GM21619 (cell line): Measurements from ENCODE around the gene ANP32B.
A peak's percentile ranks its signal among the peaks of the same experiment; 100 is the strongest.
"Not testable (repeated sequence)": the region's sequence is repeated elsewhere in the genome, so short reads cannot be mapped to it uniquely, and the experiment has no call there.

Experiments
- ATAC-seq: cut with Tn5 transposase; IDR thresholded peaks from one replicate; pipeline ENCODE4 v1.9.1; 2021; ENCODE audit not compliant: unreplicated experiment

Gene ANP32B

GRCh38 chr9:97962575-97962974 lies 20.6 kb upstream of the ANP32B start:
- ATAC-seq = no peak

GRCh38 chr9:97963232-97963631 lies 19.9 kb upstream of the ANP32B start:
- no peak for ATAC-seq

DNA sequence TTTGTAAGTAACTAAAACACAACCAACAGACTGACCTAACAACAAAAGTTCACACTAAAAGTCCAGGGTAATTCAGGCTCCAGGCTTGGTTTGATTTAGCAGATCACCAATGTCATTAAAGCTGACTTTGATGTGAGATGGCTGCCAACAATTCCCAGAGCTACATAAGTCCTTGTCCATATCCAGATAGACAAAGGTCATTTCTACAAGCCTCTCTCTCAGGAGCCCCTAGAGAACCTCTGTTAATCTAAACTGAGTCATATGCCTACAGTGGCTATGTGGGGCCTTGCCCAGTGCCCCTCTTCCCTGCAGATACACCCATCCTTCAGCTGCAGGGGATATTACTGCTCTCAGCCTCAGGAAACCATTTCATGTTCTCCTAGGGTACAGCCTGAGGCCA lies 18.2 kb upstream of the ANP32B start:
- ATAC-seq = no peak

DNA sequence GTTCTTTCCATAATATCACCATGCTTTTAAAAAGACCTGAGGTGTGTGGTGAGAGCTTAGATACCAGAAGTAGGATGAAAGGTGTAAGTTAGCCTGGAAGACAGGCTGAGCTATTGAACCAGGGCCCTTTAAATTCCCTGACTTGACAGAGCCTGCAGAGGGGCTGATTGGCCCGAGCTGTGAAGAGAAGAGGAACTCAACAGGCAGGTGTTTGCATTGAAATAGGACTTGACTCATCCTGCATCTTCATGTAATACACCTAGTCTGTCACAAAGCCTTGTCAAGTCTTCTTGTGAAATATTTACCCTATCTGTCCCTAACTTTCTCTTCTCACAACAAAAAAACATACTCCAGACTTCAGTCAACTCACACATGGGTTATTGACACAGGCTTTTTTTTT lies 16.6 kb upstream of the ANP32B start:
- ATAC-seq = no peak

DNA sequence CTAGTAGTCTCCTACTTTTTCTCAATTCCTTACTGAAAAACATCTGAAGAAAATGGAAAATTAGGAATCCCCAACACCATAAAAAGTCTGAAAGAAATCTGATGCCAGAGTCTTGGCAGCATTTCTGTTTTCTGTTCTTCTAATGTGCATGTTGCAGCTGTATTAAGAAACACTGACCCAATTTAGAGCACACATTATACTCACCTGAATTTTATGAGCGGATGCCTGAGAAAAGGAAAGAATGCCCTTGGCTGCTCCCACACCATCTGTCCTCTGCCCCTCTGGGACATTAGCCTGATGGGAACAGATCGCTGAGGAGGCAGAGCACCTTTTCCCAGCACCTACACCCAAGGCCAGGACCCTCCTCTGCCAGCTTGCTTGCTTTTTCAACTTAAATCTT lies 14.1 kb upstream of the ANP32B start:
- ATAC-seq = no peak

GRCh38 chr9:97970165-97970564 lies 13.0 kb upstream of the ANP32B start:
- ATAC-seq = no peak

DNA sequence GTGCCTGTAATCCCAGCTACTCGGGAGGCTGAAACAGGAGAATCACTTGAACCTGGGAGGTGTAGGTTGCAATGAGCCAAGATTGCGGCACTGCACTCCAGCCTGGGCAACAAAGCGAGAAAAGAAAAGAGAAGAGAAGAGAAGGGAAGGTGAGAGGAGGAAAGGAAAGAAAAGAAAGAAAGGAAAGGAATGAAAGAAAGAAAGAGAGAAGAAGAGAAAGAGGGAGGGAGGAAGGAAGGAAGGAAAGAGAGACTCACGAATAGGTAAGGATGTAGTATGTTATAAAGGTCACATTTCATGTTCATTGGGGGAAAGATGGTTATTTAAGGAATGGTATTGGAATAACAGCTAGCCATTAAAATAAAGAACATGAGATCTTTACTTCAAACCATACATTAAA lies 10.4 kb upstream of the ANP32B start:
- no peak for ATAC-seq

- no peak for ATAC-seq
These were observed 7.8 kb upstream of the ANP32B start for GRCh38 chr9:97975376-97975775.

- ATAC-seq = not testable (repeated sequence)
These were observed 6.5 kb upstream of the ANP32B start for GRCh38 chr9:97976633-97977032.

GRCh38 chr9:97978371-97979130 lies 4.6 kb upstream of the ANP32B start:
- no peak for ATAC-seq

DNA sequence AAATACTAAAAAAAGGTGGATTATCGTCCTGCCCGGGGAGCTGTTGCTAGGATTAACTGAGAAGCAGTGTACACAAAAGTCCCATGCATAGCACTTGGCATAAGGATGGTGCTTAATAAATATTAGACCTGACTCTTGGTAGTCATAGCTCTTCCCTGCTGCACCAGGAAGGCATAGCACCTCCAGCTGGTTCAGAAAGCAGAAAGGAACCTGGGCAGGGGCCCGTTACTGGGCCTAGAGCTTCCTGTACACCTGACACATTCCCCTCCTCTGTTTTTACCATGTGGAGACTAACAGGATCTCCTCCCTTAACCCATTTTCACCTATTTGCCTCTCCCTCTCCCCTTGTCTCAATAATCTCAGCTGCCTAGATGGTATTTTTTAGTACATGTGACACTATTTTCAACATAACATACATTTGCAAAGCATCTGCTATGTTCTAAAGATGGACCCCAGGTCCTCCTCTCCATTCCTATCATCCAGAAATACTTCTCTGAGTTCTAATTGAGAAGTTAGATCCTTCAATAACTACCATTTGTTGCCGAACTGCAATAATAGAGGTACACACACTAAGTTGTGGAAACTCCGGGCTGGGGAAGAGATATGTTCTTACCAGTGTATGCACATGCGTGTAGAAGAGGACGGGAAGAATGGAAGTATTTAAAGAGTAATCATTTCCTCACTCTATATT lies 3.2 kb upstream of the ANP32B start:
- no peak for ATAC-seq

DNA sequence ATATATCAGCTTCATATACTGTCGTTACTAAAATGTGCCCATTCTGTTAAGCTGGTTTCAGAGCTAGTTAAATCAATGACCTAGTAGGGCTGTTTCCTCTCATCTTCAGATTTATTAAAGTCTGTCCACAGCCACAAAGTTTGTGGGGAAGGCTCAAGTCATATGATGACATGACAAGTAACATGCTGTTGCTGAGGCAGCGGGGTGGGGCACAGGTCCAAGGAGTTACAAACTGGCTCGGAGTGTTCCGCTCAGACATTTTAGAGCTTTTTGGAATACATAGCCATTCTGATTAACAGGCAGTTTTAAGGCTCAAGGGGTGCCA lies 2.7 kb upstream of the ANP32B start:
- no peak for ATAC-seq

GRCh38 chr9:97980918-97981845 lies 2.0 kb upstream of the ANP32B start:
- no peak for ATAC-seq

DNA sequence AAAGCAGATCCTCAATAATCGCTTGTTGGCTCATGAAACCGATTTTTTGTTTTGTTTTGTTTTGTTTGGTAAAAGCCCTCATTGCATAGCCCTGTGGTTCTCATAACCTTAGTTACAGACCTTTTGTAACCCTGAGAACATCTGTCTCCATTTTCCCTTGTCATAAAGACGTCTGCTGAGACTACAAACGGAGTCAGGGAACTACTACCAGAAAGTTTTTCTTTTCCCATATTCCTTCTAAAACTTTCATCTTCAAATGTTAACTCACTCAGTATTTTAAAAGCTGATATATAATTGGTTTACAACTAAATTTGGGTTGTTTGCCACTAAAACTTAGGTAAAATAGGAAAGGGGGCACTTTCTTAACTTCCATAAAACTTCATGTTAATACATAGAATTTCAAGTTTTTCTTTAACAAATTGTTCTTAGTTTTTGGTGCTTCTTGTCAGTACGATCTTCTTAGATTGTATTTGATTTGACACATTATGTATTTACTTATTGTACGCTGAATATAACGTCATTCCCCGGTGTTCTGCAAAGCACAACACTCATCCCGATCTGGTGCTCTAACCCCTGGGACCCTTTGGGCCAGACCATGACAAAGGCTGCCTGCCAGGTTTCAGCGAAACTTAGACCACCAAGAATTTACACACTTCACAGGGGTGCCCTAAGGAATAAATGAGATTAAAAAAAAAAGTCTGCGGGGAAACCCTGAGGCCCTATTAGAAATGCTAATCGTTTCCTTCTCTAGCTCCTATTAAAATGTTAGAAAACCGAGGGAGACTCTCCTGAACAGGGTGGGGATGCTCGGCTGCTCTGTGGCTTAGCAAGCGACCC lies 1.1 kb upstream of the ANP32B start:
- ATAC-seq = no peak

DNA sequence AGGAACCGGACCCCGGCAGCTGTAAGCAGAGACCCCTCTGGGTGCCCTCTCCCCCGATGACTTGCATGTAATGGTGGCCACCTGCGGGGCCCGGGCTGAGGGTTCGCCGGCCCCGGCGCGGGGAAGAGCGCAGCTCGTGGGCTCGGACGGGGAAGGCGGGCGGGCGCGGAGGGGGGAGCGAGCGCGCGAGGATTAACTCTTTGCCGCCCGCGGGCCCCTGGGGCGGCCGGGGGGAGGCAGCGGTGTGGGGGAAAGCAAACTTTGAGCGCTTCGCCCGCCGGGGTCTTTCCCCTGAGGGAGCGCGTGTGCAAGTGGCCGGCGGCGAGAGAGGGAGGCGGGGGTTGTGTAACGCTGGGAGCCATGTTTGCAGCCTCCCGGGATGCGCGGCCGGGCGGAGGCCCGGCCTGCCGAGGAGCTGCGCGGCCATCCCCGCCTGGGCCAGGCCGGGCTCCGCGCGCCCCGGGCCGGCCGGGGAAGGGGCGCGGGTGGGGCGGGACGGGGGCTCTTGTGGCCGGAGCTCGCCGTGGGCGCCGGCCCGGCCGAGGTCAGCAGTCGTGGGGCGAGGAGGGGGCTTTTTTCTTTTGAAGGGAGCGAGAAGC lies 547 bp downstream of the ANP32B start:
- peak; percentile 11 for ATAC-seq

GRCh38 chr9:97984188-97985057 lies 1.3 kb downstream of the ANP32B start:
- peak; percentile 18 for ATAC-seq

DNA sequence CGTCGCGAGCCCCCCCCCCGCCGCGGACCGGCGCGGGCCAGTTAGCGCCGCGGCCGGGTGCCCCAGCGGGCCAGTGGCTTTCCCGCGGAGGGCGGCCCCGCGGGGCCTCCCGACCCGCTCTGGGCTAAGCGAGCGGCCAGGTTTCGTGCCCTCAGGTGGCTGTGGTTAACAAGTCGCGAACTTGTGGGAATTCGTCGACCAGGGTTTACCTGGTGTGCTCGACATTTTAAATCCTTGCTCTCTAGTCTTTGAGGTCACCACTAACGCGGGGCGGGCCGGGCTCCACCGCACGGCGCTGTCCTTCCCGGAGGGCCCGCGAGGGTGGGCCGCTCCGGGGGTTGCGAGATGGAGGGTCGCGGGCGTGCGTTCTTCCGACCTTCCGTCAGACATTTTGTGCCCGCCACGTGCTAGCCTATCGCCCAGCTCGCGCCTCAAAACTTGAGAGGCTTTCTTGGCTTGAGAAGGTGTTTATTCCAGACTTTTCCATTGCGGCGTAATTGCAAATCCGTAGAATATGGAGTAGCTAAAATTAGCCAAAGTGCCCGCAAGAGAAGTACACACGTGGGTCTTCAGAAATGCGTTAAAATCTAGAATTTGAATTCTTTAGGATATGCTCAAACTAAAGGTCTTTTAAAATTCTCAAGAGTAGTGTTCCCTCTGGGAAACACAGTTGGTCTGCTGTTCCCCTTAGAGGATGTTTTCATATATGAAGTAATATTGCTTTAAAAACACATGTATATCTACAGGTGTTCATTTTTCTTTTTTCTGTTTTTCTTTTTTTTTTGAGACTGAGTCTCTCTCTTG lies 2.1 kb downstream of the ANP32B start:
- ATAC-seq = peak; percentile 14

- ATAC-seq = no peak
These were observed 4.3 kb downstream of the ANP32B start for GRCh38 chr9:97987487-97987886.

DNA sequence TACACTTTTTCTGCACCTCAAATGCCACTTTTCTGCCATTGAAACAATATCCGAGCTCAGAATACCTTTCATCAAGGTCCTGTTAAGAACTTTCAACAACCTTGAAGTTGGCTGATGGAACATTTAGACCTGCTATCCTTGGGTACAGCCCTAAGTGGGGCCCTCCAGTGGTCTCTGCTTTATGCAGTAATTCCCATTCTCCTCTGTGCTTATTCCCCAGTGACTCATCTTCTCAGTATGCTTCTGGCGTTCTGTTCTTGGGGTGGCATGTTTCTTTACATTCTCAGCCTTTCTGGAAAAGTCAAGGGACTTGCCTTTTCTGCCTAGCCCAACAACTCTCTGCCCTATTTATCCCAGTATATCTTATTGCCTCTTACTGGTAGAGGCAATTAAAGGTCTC lies 7.1 kb downstream of the ANP32B start:
- ATAC-seq = no peak
